Amniotic stem cell (primary cell): Measurements from ENCODE around the gene MARCHF2.

ENCODE experiments used
- DNase-seq: peaks from one replicate; lab custom pipeline; 2025; lab: John Stamatoyannopoulos, UW

Gene MARCHF2

DNA sequence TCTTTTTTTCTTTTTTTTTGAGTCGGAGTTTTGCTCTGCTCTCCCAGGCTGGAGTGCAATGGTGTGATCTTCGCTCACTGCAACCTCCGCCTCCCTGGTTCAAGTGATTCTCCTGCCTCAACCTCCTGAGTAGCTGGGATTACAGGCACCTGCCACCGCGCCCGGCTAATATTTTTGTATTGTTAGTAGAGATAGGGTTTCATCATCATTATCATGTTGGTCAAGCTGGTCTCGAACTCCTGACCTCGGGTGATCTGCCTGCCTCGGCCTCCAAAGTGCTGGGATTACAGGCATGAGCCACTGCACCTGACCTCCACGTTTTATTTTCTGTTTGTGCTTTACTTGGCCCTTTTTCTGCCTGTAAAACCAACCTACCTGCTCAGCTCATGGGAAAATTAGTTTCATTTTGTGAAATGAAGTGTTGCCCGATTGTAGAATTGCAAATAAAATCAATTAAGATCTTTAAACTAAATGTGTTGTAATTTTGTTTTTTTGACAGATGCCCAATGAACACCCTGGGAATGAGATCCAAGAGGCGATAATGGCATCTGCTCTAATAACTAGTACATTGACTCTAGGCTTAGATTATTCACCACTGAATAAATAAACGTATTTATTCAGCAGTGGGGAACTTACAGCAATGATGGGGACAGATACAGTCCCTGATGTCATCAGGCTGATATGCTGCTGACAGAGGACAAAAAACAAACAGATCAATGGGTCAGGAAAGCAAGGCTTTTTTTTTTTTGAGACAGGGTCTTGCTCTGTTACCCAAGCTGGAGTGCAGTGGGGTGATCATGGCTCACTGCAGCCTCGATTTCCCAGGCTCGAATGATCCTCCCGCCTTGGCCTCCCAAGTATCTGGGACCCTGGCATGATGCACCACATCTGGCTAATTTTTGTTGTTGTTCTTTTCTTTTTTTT lies 25.2 kb upstream of the MARCHF2 start:
- DNase-seq: no peak

- no peak for DNase-seq
Measured at GRCh38 chr19:8388612-8388958, 24.5 kb upstream of the MARCHF2 start.

DNA sequence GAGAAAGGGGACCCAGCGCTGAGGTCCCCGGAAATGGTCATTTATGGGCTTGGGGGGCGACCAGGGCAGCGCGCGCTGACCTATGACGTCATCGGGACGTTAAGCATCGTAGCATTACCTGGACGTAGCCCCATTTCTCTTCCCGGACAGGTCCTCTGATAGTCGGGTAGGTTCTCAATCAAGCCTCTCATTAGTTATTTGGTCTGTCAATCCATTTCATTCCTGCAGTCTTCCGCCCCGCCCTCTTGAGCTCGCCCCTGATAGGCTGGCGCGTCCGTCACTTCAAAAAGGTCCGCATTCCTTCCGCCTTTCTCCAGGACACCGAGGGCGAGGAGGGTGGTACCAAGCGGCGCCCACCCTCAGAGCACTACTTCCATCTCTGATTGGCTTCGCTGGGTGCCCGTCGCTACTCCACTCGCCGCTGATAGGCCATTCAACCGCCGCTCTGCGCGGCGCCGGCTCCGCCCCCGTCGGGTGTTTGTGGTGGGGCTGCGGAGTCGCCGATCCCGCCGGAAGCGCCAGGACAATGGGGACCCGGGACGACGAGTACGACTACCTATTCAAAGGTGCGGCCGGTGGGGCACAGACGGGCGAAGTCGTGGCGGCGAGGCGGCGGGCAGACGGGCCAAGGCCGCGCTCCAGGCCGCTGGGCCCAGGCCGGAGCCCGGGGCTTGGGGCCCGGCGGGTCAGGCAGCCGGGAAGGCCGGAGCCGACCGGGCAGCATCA lies 23.1 kb upstream of the MARCHF2 start, which contains the start of gene RAB11B:
Gene RAB11B (plus strand): TSS at position 470 of the 726 bp plus-strand sequence. CDS start 57 bp downstream, at position 527.
- DNase-seq: peak; percentile 99

- DNase-seq: peak; percentile 73
Measured at GRCh38 chr19:8390617-8390981, 22.5 kb upstream of the MARCHF2 start.

DNA sequence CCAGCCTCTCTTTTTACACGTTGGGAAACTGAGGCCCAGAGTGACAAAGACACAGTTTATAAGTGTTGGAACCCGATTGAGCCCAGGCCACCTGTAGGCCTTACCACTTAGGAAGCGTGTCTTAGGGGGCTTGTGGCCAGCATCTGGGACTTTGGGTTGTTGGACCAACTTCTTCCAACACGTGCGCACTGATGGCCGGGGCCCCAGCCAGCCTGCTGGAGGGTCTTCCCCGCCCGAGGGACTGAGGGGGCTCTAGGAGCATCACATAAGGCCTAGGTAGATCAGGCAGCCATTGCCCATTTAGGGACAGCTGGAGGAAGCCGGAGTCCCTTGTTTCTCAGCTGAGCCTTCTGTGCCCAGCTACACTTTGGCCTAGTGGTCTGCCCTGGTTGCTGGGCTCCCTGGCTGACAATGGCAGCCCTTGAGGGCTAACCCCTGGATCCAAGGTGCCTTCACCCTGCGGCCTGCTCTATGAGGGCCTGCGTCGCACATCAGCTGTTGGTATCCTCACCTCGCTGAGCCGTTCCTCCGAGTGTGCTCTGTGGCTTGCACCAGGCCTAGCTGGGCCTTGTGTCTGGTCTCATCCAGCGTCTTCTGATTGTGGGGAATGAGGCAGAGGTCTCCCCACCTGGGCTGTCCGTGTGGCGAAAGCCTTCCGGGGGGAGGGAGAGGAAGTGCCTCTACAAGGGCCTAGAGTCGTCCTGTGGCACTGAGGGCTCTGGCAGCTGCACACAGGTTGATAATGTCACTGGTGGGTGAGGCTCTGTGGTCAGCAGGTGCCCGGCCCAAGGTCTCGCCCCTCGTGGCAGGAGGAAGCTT lies 21.7 kb upstream of the MARCHF2 start:
- no peak for DNase-seq

GRCh38 chr19:8392017-8392591 lies 21.0 kb upstream of the MARCHF2 start:
- DNase-seq: no peak

DNA sequence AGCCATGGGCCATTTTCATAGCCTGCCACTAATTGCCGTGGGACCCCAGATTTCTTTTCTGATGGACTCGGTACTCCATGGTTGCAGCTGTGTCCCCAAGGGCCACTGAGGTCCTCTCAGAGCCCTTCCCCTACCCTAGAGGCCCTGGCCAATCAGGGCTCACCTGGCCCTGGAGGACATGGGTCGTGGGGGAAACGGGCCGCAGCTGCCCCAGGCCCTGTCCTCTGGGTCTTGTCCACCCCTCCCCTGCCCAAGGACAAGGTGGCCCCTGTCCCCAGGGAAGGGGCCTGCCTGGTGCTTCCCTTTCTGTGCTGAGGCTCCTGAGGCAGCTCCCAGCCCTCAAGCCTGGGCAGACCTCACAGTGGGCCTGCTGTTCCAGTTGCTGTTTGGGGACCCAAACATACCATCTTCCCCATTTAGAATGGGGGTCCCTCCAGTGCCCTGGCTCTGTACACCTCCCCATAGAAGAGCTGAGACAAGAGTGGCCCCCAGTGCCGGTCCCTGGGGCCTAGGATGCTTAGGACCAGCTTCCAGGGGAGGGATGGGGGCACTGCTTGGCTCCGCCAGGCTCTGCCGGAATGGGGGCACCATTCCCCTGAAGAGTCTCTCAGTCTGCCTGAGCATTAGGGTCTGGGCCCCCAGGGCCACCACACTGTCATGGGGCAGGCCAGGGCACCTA lies 19.8 kb upstream of the MARCHF2 start:
- no peak for DNase-seq

DNA sequence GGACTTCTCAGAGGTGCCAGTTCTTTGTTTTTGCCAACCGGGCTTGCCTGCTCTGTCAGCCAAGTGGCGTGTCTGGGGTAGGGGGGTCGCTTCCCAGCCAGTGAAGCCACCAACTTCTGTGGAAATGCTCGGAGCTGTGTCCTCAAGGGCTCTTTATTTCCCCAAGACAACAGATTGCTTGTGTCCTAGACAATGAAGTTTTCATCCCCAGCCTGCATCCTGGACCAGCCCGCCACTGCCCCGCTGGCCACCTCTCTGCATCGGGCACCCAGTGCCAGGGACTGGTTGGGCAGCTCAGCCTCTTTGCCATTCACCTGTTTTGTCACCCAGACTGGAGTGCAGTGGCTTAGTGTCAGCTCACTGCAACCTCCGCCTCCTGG lies 19.2 kb upstream of the MARCHF2 start:
- no peak for DNase-seq

- DNase-seq: no peak
Measured at GRCh38 chr19:8395621-8396082, 17.5 kb upstream of the MARCHF2 start.

GRCh38 chr19:8396185-8396562 lies 16.9 kb upstream of the MARCHF2 start:
- no peak for DNase-seq

DNA sequence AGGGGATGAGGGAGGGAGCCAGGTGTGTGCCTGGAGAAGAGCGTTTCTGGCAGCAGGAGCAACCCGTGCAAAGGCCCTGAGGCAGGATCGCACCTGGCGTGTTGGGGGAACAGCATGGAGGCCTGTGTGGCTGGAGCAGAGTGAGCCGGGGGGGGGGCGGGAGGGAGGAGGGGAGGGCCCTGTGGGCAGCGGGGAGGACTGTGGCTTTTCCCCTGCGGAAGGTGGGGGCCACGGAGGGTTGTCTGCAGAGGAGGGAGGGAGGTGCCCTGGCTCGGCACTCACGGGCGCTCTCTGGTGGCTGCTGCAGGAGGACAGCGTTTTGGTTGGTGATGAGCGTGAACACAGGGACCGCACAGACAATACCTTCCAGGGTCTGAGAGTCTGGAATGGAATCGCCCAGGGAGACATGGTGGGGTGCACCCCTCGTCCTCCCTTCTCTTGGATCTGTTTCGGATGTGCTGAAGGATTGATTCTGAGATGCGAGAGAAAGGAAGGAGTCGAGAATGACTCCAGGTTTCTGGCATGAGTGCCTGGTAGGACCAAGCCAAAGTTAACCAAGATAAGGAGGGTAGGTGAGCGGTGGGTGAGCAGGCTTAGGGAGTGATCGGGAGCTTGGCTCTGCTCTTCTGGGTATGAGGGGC lies 16.4 kb upstream of the MARCHF2 start:
- no peak for DNase-seq

DNA sequence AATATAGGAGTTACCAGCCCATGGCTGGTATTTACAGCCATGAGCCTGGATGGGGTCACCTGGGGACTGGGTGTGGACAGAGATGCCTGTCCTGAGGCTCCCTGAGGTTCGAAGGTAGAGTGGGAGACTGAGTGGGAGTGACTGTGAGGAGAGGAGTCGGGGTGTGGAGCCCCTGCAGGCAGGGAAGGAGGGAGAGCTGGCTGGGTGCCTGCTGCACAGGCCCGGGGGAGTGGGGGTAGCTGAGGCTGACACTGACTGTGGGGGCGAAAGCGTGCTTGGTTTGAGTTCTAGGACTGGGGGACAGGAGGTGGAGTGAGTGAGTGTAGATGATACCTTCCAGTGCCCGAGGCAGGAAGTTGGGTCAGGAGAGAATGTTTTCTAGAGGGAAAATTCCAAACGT lies 15.8 kb upstream of the MARCHF2 start:
- DNase-seq: no peak

- DNase-seq: no peak
Measured at GRCh38 chr19:8397746-8398310, 15.3 kb upstream of the MARCHF2 start.

- DNase-seq: no peak
Measured at GRCh38 chr19:8398311-8398771, 14.8 kb upstream of the MARCHF2 start.

DNA sequence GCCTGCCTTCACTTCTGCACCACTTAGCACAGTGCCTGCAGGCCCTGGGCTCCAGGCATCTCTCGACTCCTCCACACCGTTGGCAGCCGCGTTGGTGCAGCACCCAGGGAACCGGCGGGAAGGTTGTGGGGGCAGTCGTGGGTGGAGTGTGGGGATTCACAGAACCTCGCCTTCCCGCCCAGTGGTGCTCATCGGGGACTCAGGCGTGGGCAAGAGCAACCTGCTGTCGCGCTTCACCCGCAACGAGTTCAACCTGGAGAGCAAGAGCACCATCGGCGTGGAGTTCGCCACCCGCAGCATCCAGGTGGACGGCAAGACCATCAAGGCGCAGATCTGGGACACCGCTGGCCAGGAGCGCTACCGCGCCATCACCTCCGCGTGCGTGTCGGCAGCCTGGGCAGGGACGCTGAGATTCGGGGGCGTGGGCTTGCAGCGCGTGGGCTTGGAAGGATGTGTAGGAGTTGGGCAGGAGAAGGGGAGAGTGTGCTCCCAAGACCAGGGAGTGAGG lies 13.4 kb upstream of the MARCHF2 start:
- no peak for DNase-seq

DNA sequence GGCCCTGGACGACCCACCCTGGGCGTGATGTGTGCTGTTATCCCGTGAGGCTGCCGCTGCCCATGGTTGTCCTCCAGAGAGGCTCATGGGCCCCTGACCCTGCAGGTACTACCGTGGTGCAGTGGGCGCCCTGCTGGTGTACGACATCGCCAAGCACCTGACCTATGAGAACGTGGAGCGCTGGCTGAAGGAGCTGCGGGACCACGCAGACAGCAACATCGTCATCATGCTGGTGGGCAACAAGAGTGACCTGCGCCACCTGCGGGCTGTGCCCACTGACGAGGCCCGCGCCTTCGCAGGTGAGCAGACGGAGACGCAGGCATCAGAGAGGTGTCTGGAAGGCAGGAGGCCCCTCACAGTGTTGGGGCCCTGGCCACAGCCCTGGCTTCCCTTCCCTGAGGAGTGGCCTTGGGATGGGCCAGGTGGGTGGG lies 11.1 kb upstream of the MARCHF2 start:
- no peak for DNase-seq

GRCh38 chr19:8403098-8403819 lies 9.8 kb upstream of the MARCHF2 start:
- no peak for DNase-seq

GRCh38 chr19:8403820-8404109 lies 9.3 kb upstream of the MARCHF2 start:
- DNase-seq: no peak

GRCh38 chr19:8404391-8405151 lies 8.5 kb upstream of the MARCHF2 start:
- DNase-seq: no peak
